ENCODE measurements around the gene RALGPS1.

DNA sequence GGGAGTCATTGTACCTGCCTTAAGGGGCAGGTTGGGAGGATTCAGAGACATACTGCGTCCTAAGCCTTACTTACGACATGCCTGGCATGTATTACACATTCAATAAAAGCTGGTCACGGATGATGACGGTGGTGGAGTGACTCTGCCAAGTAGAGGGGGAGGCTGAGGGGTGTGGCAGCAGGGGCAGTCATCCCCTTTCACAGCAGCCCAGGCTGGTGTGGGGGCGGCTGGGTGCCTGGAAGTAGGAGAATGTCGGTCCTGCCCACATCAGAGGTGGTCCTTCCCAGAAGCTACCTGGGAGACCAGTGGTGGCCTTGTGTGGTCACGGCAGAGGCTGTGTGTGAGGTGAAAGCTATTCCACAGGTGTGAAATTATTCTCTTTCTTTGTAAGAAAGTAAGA, 45.2 kb upstream of the RALGPS1 start:
- TF ChIP-seq, protein P1, sequence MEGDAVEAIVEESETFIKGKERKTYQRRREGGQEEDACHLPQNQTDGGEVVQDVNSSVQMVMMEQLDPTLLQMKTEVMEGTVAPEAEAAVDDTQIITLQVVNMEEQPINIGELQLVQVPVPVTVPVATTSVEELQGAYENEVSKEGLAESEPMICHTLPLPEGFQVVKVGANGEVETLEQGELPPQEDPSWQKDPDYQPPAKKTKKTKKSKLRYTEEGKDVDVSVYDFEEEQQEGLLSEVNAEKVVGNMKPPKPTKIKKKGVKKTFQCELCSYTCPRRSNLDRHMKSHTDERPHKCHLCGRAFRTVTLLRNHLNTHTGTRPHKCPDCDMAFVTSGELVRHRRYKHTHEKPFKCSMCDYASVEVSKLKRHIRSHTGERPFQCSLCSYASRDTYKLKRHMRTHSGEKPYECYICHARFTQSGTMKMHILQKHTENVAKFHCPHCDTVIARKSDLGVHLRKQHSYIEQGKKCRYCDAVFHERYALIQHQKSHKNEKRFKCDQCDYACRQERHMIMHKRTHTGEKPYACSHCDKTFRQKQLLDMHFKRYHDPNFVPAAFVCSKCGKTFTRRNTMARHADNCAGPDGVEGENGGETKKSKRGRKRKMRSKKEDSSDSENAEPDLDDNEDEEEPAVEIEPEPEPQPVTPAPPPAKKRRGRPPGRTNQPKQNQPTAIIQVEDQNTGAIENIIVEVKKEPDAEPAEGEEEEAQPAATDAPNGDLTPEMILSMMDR (conservative IDR thresholded peaks at IDR 0.05 in 1 of 2, IDR thresholded peaks at IDR 0.05 in 1 of 2; ENCODE audit: low read depth in 1 of 2, low read length in 2 of 2) = no peak
- TF ChIP-seq EZH2 (IDR thresholded peaks at IDR 0.05; ENCODE audit: low read length, missing control alignments) = no peak

All from fibroblast of lung (primary cell).